Dendritic cell treated with granulocyte-macrophage colony-stimulating factor and Interleukin-4, amounts not matched to agents 40 ng/mL and 50 ng/mL, for 4 days (primary cell): ENCODE results near the gene SCARF2.
"Not testable (repeated sequence)": the region's sequence is repeated elsewhere in the genome, so short reads cannot be mapped to it uniquely, and the experiment has no call there.

Source experiments
- H3K27ac Mint-ChIP-seq: one replicate; pipeline ENCODE4 v1.8.0; 2022; ENCODE audit warnings: mild to moderate bottlenecking, mixed read lengths
- H3K27me3 Mint-ChIP-seq: one replicate; pipeline ENCODE4 v1.8.0; 2022; ENCODE audit warnings: mild to moderate bottlenecking, mixed read lengths
- H3K36me3 Mint-ChIP-seq: one replicate; pipeline ENCODE4 v1.8.0; 2022; ENCODE audit warnings: low read depth, mixed read lengths
- H3K4me1 Mint-ChIP-seq: one replicate; pipeline ENCODE4 v1.8.0; 2022; ENCODE audit warnings: low read depth, mixed read lengths
- H3K4me3 Mint-ChIP-seq: one replicate; pipeline ENCODE4 v1.8.0; 2022; ENCODE audit warnings: mild to moderate bottlenecking, moderate library complexity, mixed read lengths
- H3K9me3 Mint-ChIP-seq: one replicate; pipeline ENCODE4 v1.8.0; 2022; ENCODE audit warnings: mixed read lengths
- intact Hi-C: fragments of 100-400 bp; cut with micrococcal nuclease; formaldehyde crosslinking; loops from one replicate; pipeline ENCODE4 v1.15.0; 2022

Gene SCARF2

GRCh38 chr22:20453222-20453621, 15.6 kb upstream of the SCARF2 start:
- Mint-ChIP-seq H3K9me3 (no peaks in the 10 kb centered on the region), H3K27me3 (no peaks in the 10 kb centered on the region), H3K36me3 (peaks cover 70% of the 10 kb centered on the region), H3K27ac (no peak overlapping the region), H3K4me3 (no peak overlapping the region), H3K4me1 (peaks cover 25% of the 10 kb centered on the region)
- intact Hi-C loops: no loop called here

DNA sequence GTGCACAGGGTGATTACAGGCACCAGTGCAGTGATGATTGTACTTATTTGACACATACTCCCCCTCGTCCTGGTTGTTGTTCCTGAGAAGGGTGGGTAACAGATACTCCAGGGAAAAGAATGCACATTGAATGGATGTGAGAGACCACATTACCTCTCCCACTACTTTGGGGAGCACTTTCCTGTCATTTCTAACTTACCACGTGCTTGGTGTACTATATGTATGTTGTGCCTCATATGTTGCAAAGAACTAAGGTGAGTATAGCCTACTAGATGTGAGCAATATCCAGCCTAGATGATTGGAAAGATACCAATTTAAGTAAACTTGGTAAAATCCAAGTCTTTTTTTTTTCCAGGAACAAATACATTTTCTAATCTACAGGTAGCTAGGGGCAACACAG, 14.3 kb upstream of the SCARF2 start:
- H3K27me3 Mint-ChIP-seq: no peaks in the 10 kb centered on the region
- intact Hi-C loops: no loop called here
- H3K4me3 Mint-ChIP-seq: no peak overlapping the region
- H3K9me3 Mint-ChIP-seq: no peaks in the 10 kb centered on the region
- H3K27ac Mint-ChIP-seq: no peak overlapping the region
- H3K36me3 Mint-ChIP-seq: peaks cover 63% of the 10 kb centered on the region
- H3K4me1 Mint-ChIP-seq: peaks cover 25% of the 10 kb centered on the region

DNA sequence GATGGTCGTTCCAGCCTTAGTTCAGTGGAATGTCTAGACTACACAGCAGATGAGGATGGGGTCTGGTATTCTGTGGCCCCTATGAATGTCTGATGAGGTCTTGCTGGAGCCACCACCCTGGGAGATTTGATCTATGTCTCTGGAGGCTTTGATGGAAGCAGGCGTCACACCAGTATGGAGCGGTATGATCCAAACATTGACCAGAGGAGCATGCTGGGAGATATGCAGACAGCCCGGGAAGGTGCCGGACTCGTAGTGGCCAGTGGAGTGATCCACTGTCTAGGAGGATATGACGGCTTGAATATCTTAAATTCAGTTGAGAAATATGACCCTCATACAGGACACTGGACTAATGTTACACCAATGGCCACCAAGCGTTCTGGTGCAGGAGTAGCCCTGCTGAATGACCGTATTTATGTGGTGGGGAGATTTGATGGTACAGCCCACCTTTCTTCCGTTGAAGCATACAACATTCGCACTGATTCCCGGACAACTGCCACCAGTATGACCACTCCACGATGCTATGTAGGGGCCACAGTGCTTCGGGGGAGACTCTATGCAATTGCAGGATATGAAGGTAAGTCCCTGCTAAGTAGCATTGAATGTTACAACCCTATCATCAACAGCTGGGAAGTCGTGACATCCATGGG, 13.6 kb upstream of the SCARF2 start:
- intact Hi-C loops, H3K27me3 Mint-ChIP-seq, H3K4me3 Mint-ChIP-seq, H3K27ac Mint-ChIP-seq, H3K9me3 Mint-ChIP-seq: not testable (repeated sequence)
- Mint-ChIP-seq H3K36me3 (peaks cover 63% of the 10 kb centered on the region), H3K4me1 (peaks cover 19% of the 10 kb centered on the region)

- H3K27me3 Mint-ChIP-seq: no peaks in the 10 kb centered on the region
- peaks cover 63% of the 10 kb centered on the region for H3K36me3 Mint-ChIP-seq
- intact Hi-C loops: no loop called here
- no peak overlapping the region for H3K27ac Mint-ChIP-seq
- H3K4me3 Mint-ChIP-seq: no peak overlapping the region
- H3K9me3 Mint-ChIP-seq: no peaks in the 10 kb centered on the region
- H3K4me1 Mint-ChIP-seq: peaks cover 11% of the 10 kb centered on the region
Observed at GRCh38 chr22:20450551-20450906, 12.9 kb upstream of the SCARF2 start.

GRCh38 chr22:20449819-20450550, 12.4 kb upstream of the SCARF2 start:
- H3K27me3 Mint-ChIP-seq: no peaks in the 10 kb centered on the region
- no peaks in the 10 kb centered on the region for H3K9me3 Mint-ChIP-seq
- no peak overlapping the region for H3K27ac Mint-ChIP-seq
- intact Hi-C loops: no loop called here
- H3K4me3 Mint-ChIP-seq: no peak overlapping the region
- H3K36me3 Mint-ChIP-seq: peaks cover 63% of the 10 kb centered on the region
- peaks cover 6% of the 10 kb centered on the region for H3K4me1 Mint-ChIP-seq

DNA sequence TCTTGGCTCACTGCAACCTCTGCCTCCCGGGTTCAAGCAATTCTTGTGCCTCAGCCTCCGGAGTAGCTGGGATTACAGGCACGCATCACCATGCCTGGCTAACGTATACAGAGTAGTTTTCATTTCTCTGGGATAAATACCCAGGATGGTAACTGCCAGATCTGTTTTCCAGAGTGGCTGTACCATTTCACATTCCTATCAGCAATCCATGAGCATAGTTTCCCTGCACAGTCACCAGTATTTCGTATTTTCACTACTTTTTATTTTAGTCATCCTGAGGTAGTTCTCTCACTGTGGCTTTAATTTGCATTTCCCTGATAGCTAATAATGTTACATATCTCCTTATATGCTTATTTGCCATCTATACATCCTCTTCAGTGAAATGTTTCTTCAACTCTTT, 11.0 kb upstream of the SCARF2 start:
- Mint-ChIP-seq H3K36me3 (peaks cover 71% of the 10 kb centered on the region), H3K9me3 (no peaks in the 10 kb centered on the region), H3K4me1 (no peaks in the 10 kb centered on the region), H3K27ac (no peak overlapping the region), H3K27me3 (no peaks in the 10 kb centered on the region), H3K4me3 (no peak overlapping the region)
- intact Hi-C loops: no loop called here

GRCh38 chr22:20446383-20446970, 8.9 kb upstream of the SCARF2 start:
- Mint-ChIP-seq H3K4me3 (no peak overlapping the region), H3K27me3 (no peaks in the 10 kb centered on the region), H3K9me3 (no peaks in the 10 kb centered on the region), H3K27ac (no peak overlapping the region), H3K4me1 (no peaks in the 10 kb centered on the region), H3K36me3 (peaks cover 78% of the 10 kb centered on the region)
- intact Hi-C loops: no loop called here

GRCh38 chr22:20444325-20444724, 6.7 kb upstream of the SCARF2 start:
- H3K4me1 Mint-ChIP-seq: no peaks in the 10 kb centered on the region
- intact Hi-C loops: no loop called here
- H3K27ac Mint-ChIP-seq: no peak overlapping the region
- no peaks in the 10 kb centered on the region for H3K9me3 Mint-ChIP-seq
- peaks cover 83% of the 10 kb centered on the region for H3K36me3 Mint-ChIP-seq
- peaks cover 7% of the 10 kb centered on the region for H3K27me3 Mint-ChIP-seq
- H3K4me3 Mint-ChIP-seq: no peak overlapping the region

DNA sequence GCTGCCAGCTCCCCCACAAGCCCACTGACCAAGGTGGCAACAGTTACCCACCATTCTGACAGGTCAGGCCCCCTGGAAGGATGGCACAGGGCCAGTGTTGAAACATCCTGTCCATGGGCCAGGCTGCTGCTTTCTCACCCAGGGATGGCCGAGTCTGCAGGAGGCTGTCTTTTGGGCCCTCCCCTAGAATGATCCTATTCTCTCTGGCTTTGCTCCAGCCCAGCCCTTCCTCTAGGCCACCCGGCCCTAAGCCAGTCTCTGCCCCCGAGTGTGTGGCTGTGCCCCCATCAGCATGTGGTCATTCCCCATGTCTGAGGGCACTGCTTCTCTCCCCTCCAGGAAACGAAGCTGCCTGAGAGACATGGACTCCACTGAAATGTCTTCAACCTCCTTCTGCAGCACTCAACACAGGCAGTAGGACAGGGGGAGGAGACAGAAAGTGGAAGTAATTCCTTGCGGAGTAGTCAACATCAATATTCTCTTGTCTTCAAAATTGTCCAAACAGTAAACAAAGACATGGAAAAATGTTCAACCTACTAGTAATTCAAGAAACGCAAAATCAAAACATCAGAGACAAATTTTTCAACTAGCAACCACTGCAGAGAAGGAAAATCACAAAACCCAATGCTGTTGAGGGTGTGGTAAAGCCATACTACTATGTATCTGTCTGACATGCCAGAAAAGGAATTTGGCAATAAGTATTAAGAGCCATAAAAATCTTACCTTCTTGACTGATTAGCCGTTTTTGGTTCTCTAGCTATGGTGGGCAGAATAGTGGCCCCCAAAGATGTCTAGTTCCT, 5.1 kb upstream of the SCARF2 start:
- Mint-ChIP-seq H3K27me3 (peaks cover 22% of the 10 kb centered on the region), H3K9me3 (no peaks in the 10 kb centered on the region), H3K36me3 (peaks cover 85% of the 10 kb centered on the region), H3K27ac (no peak overlapping the region), H3K4me1 (peaks cover 7% of the 10 kb centered on the region), H3K4me3 (no peak overlapping the region)
- intact Hi-C loops: no loop called here

GRCh38 chr22:20441631-20442484, 4.2 kb upstream of the SCARF2 start:
- intact Hi-C loops: no loop called here
- no peaks in the 10 kb centered on the region for H3K9me3 Mint-ChIP-seq
- H3K27ac Mint-ChIP-seq: no peak overlapping the region
- peaks cover 28% of the 10 kb centered on the region for H3K27me3 Mint-ChIP-seq
- peaks cover 78% of the 10 kb centered on the region for H3K36me3 Mint-ChIP-seq
- peaks cover 12% of the 10 kb centered on the region for H3K4me1 Mint-ChIP-seq
- no peak overlapping the region for H3K4me3 Mint-ChIP-seq

GRCh38 chr22:20440637-20441591, 3.3 kb upstream of the SCARF2 start:
- peaks cover 69% of the 10 kb centered on the region for H3K36me3 Mint-ChIP-seq
- H3K4me3 Mint-ChIP-seq: no peak overlapping the region
- H3K4me1 Mint-ChIP-seq: peaks cover 16% of the 10 kb centered on the region
- intact Hi-C loops: no loop called here
- H3K27ac Mint-ChIP-seq: no peak overlapping the region
- peaks cover 34% of the 10 kb centered on the region for H3K27me3 Mint-ChIP-seq
- H3K9me3 Mint-ChIP-seq: no peaks in the 10 kb centered on the region

- peaks cover 60% of the 10 kb centered on the region for H3K36me3 Mint-ChIP-seq
- intact Hi-C loops: no loop called here
- peaks cover 16% of the 10 kb centered on the region for H3K4me1 Mint-ChIP-seq
- H3K27me3 Mint-ChIP-seq: peaks cover 42% of the 10 kb centered on the region
- no peaks in the 10 kb centered on the region for H3K9me3 Mint-ChIP-seq
- H3K27ac Mint-ChIP-seq: no peak overlapping the region
- H3K4me3 Mint-ChIP-seq: no peak overlapping the region
Observed at GRCh38 chr22:20439928-20440575, 2.4 kb upstream of the SCARF2 start.
